ENCODE data around the gene MLKL. TPM values are rescaled to one million over a fixed set of nuclear protein-coding genes. Genes with fewer than 3 reads are reported as not detected.

MLKL gene
- total RNA-seq: 10 to 100 TPM; 18.3 to 18.8 TPM

- peak within 1 kb of the TSS; percentile 94 for H3K27ac Mint-ChIP-seq
- peak within 1 kb of the TSS; percentile 96 for H3K4me3 Mint-ChIP-seq
- intact Hi-C loops (cut with micrococcal nuclease): loop anchor here (1.0 to 10.0 kb wide), 4 partner anchors 33 to 917 kb away; partner anchors contain the start of gene WDR59
- H3K36me3 Mint-ChIP-seq: peaks cover 7% of the 10 kb centered on the region
- H3K4me1 Mint-ChIP-seq (ENCODE audit: low read depth): peaks cover 52% of the 10 kb centered on the region
- DNase-seq: peak; percentile 75
- POLR2A ChIA-PET: interaction anchor here (0.8 to 4.4 kb wide), 8 partner anchors 12 to 398 kb away, joined by 3 to 43 read pairs (median 3); partner anchors contain the start of genes GLG1 and RFWD3
- CTCF ChIA-PET: interaction anchor here (2.3 to 3.6 kb wide), 5 partner anchors 9 to 410 kb away, joined by 5 to 23 read pairs (median 14); partner anchors contain the start of gene RFWD3
- no peaks in the 10 kb centered on the region for H3K27me3 Mint-ChIP-seq
- no peaks in the 10 kb centered on the region for H3K9me3 Mint-ChIP-seq
These were observed at the start of gene MLKL for GRCh38 chr16:74700438-74701225. TSS of gene MLKL (minus strand) at chr16:74700862. CDS start at chr16:74695757, 5,105 bp downstream.

GRCh38 chr16:74749291-74750055 lies 48.8 kb upstream of the MLKL start:
- no peak overlapping the region for H3K4me3 Mint-ChIP-seq
- no peaks in the 10 kb centered on the region for H3K4me1 Mint-ChIP-seq (ENCODE audit: low read depth)
- ChIA-PET CTCF (no interaction called here), POLR2A (no interaction called here)
- H3K27ac Mint-ChIP-seq: no peak overlapping the region
- intact Hi-C loops (cut with micrococcal nuclease): no loop called here
- no peak for DNase-seq
- no peaks in the 10 kb centered on the region for H3K27me3 Mint-ChIP-seq
- no peaks in the 10 kb centered on the region for H3K9me3 Mint-ChIP-seq
- no peaks in the 10 kb centered on the region for H3K36me3 Mint-ChIP-seq

GRCh38 chr16:74748616-74749026 lies 48.0 kb upstream of the MLKL start:
- no peaks in the 10 kb centered on the region for H3K9me3 Mint-ChIP-seq

GRCh38 chr16:74747716-74748615 lies 47.3 kb upstream of the MLKL start:
- intact Hi-C loops (cut with micrococcal nuclease): no loop called here
- Mint-ChIP-seq H3K4me3 (no peak overlapping the region), H3K9me3 (no peaks in the 10 kb centered on the region), H3K36me3 (no peaks in the 10 kb centered on the region), H3K4me1 (ENCODE audit: low read depth) (no peaks in the 10 kb centered on the region), H3K27ac (no peak overlapping the region), H3K27me3 (no peaks in the 10 kb centered on the region)
- ChIA-PET CTCF (no interaction called here), POLR2A (no interaction called here)
- DNase-seq: no peak

More at GRCh38 chr16:74748616-74749026, 48.0 kb upstream of the MLKL start:
- CTCF ChIA-PET: no interaction called here
- no peaks in the 10 kb centered on the region for H3K27me3 Mint-ChIP-seq
- H3K36me3 Mint-ChIP-seq: no peaks in the 10 kb centered on the region
- POLR2A ChIA-PET: no interaction called here
- no peak for DNase-seq
- no peaks in the 10 kb centered on the region for H3K4me1 Mint-ChIP-seq (ENCODE audit: low read depth)
- intact Hi-C loops (cut with micrococcal nuclease): no loop called here
- no peak overlapping the region for H3K4me3 Mint-ChIP-seq
- H3K27ac Mint-ChIP-seq: no peak overlapping the region

- intact Hi-C loops (cut with micrococcal nuclease): no loop called here
- Mint-ChIP-seq H3K4me1 (ENCODE audit: low read depth) (no peaks in the 10 kb centered on the region), H3K27ac (no peak overlapping the region), H3K36me3 (no peaks in the 10 kb centered on the region), H3K27me3 (no peaks in the 10 kb centered on the region), H3K9me3 (no peaks in the 10 kb centered on the region), H3K4me3 (no peak overlapping the region)
- ChIA-PET CTCF (no interaction called here), POLR2A (no interaction called here)
- DNase-seq: no peak
These were observed 45.3 kb upstream of the MLKL start for GRCh38 chr16:74745926-74746325.

GRCh38 chr16:74745109-74745615 lies 44.5 kb upstream of the MLKL start:
- H3K9me3 Mint-ChIP-seq: no peaks in the 10 kb centered on the region
- H3K27me3 Mint-ChIP-seq: no peaks in the 10 kb centered on the region
- no peaks in the 10 kb centered on the region for H3K4me1 Mint-ChIP-seq (ENCODE audit: low read depth)
- intact Hi-C loops (cut with micrococcal nuclease): no loop called here
- H3K36me3 Mint-ChIP-seq: no peaks in the 10 kb centered on the region
- no peak overlapping the region for H3K4me3 Mint-ChIP-seq
- ChIA-PET CTCF (no interaction called here), POLR2A (no interaction called here)
- no peak overlapping the region for H3K27ac Mint-ChIP-seq
- no peak for DNase-seq

GRCh38 chr16:74744566-74744965 lies 43.9 kb upstream of the MLKL start:
- H3K27me3 Mint-ChIP-seq: peaks cover 3% of the 10 kb centered on the region
- no peak for DNase-seq
- ChIA-PET CTCF (no interaction called here), POLR2A (no interaction called here)
- intact Hi-C loops (cut with micrococcal nuclease): no loop called here
- no peaks in the 10 kb centered on the region for H3K9me3 Mint-ChIP-seq
- no peaks in the 10 kb centered on the region for H3K4me1 Mint-ChIP-seq (ENCODE audit: low read depth)
- no peak overlapping the region for H3K4me3 Mint-ChIP-seq
- no peaks in the 10 kb centered on the region for H3K36me3 Mint-ChIP-seq
- H3K27ac Mint-ChIP-seq: no peak overlapping the region

- no peaks in the 10 kb centered on the region for H3K4me1 Mint-ChIP-seq (ENCODE audit: low read depth)
- no peak for DNase-seq
- no peaks in the 10 kb centered on the region for H3K9me3 Mint-ChIP-seq
- no peak overlapping the region for H3K27ac Mint-ChIP-seq
- POLR2A ChIA-PET: interaction anchor here (0.7 kb wide), 1 partner anchor 224 kb away, joined by 4 read pairs; no protein-coding TSS in a partner anchor
- H3K36me3 Mint-ChIP-seq: no peaks in the 10 kb centered on the region
- H3K4me3 Mint-ChIP-seq: no peak overlapping the region
- intact Hi-C loops (cut with micrococcal nuclease): no loop called here
- peaks cover 3% of the 10 kb centered on the region for H3K27me3 Mint-ChIP-seq
- CTCF ChIA-PET: no interaction called here
These were observed 43.1 kb upstream of the MLKL start for GRCh38 chr16:74743668-74744299.

- Mint-ChIP-seq H3K4me3 (no peak overlapping the region), H3K9me3 (no peaks in the 10 kb centered on the region), H3K27me3 (peaks cover 3% of the 10 kb centered on the region), H3K27ac (no peak overlapping the region), H3K36me3 (no peaks in the 10 kb centered on the region), H3K4me1 (ENCODE audit: low read depth) (no peaks in the 10 kb centered on the region)
- ChIA-PET POLR2A (no interaction called here), CTCF (no interaction called here)
- no peak for DNase-seq
- intact Hi-C loops (cut with micrococcal nuclease): no loop called here
These were observed 42.5 kb upstream of the MLKL start for GRCh38 chr16:74743045-74743667.

- Mint-ChIP-seq H3K36me3 (no peaks in the 10 kb centered on the region), H3K27me3 (peaks cover 3% of the 10 kb centered on the region), H3K9me3 (no peaks in the 10 kb centered on the region), H3K4me3 (no peak overlapping the region), H3K4me1 (ENCODE audit: low read depth) (no peaks in the 10 kb centered on the region), H3K27ac (no peak overlapping the region)
- ChIA-PET POLR2A (no interaction called here), CTCF (no interaction called here)
- DNase-seq: no peak
- intact Hi-C loops (cut with micrococcal nuclease): no loop called here
These were observed 41.4 kb upstream of the MLKL start for GRCh38 chr16:74742051-74742481.

- no peak for DNase-seq
- ChIA-PET POLR2A (no interaction called here), CTCF (no interaction called here)
- H3K4me1 Mint-ChIP-seq (ENCODE audit: low read depth): no peaks in the 10 kb centered on the region
- H3K27ac Mint-ChIP-seq: no peak overlapping the region
- no peaks in the 10 kb centered on the region for H3K36me3 Mint-ChIP-seq
- H3K27me3 Mint-ChIP-seq: peaks cover 3% of the 10 kb centered on the region
- H3K4me3 Mint-ChIP-seq: no peak overlapping the region
- no peaks in the 10 kb centered on the region for H3K9me3 Mint-ChIP-seq
- intact Hi-C loops (cut with micrococcal nuclease): no loop called here
These were observed 40.2 kb upstream of the MLKL start for GRCh38 chr16:74740795-74741304.
